ENCODE measurements around the gene MYH16. TPM values are rescaled to one million over a fixed set of nuclear protein-coding genes. Genes with fewer than 3 reads are reported as not detected.
"Not testable (repeated sequence)": the region's sequence is repeated elsewhere in the genome, so short reads cannot be mapped to it uniquely, and the experiment has no call there.

The MYH16 gene
- total and polyA plus RNA-seq, 10 donors, result not detected

- WGBS, 5 donors, result 94 to 96% (median 95%) methylated on average over 16 of the region's 16 CpGs
- no peaks in the 10 kb centered on the region for H3K27me3 ChIP-seq (replicated peaks in 1 of 7)
- no peak overlapping the region for H3K4me3 ChIP-seq
- peaks cover 2 to 100% (median 98%) of the 10 kb centered on the region in 6 donors for H3K36me3 ChIP-seq
- no peaks in the 10 kb centered on the region for H3K9me3 ChIP-seq
- H3K4me1 ChIP-seq, result no peaks in the 10 kb centered on the region
- intact Hi-C loops (cut with DNase I; ENCODE audit: low total_unique reads), result no loop called here
- H3K27ac ChIP-seq, result no peak overlapping the region
- no peak for DNase-seq
- no peak for TF ChIP-seq CTCF (IDR thresholded peaks at IDR 0.05 in 8 of 11, conservative IDR thresholded peaks at IDR 0.05 in 3 of 11)
- TF ChIP-seq POLR2A (IDR thresholded peaks at IDR 0.05), result no peak
- TF ChIP-seq POLR2AphosphoS5 (IDR thresholded peaks at IDR 0.05), result no peak
Measured at GRCh38 chr7:99357701-99358490, 85.3 kb downstream of the MYH16 start.

- intact Hi-C loops (cut with DNase I; ENCODE audit: low total_unique reads); H3K4me3 ChIP-seq; H3K27me3 ChIP-seq (replicated peaks in 1 of 7); H3K27ac ChIP-seq; H3K9me3 ChIP-seq; H3K4me1 ChIP-seq; DNase-seq: not testable (repeated sequence)
- H3K36me3 ChIP-seq, result peaks cover 2 to 100% (median 98%) of the 10 kb centered on the region in 6 donors
- TF ChIP-seq POLR2AphosphoS5 (IDR thresholded peaks at IDR 0.05), result peak in 1 of 3 donors; percentile 16
- WGBS, 5 donors, result 96 to 99% (median 97%) methylated on average over 15 of the region's 15 CpGs
Measured at GRCh38 chr7:99358521-99358920, 85.9 kb downstream of the MYH16 start.

- Histone ChIP-seq H3K9me3 (no peaks in the 10 kb centered on the region), H3K4me1 (no peaks in the 10 kb centered on the region), H3K4me3 (no peak overlapping the region), H3K27me3 (replicated peaks in 1 of 7) (no peaks in the 10 kb centered on the region), H3K27ac (no peak overlapping the region), H3K36me3 (peaks cover 2 to 100% (median 98%) of the 10 kb centered on the region in 6 donors)
- intact Hi-C loops (cut with DNase I; ENCODE audit: low total_unique reads), result no loop called here
- no peak for TF ChIP-seq CTCF (IDR thresholded peaks at IDR 0.05 in 8 of 11, conservative IDR thresholded peaks at IDR 0.05 in 3 of 11)
- peak in 1 of 3 donors; percentile 11 for TF ChIP-seq POLR2AphosphoS5 (IDR thresholded peaks at IDR 0.05)
- no peak for DNase-seq
- 91 to 95% (median 93%) methylated on average over 16 to 22 of the region's 22 CpGs for WGBS, 5 donors
Measured at GRCh38 chr7:99359465-99360154, 87.0 kb downstream of the MYH16 start.

Other genes starting within 250 kb of the MYH16 start
- 10 to 100 TPM; 19.1 to 29.0 (median 25.3) TPM for gene SMURF1, start 128.7 kb upstream of the MYH16 start, total RNA-seq
- 1 to 10 TPM; 2.5 to 4.9 (median 4.2) TPM for gene SMURF1, start 128.7 kb upstream of the MYH16 start, polyA plus RNA-seq
- gene KPNA7, start 64.7 kb upstream of the MYH16 start, total RNA-seq, result not detected
- not detected for gene KPNA7, start 64.7 kb upstream of the MYH16 start, polyA plus RNA-seq
- 100 to 1,000 TPM in 2 of 7 donors, 10 to 100 TPM in 5; 64.5 to 105 (median 91.6) TPM for gene ARPC1A, start 53.1 kb downstream of the MYH16 start, total RNA-seq
- 100 to 1,000 TPM in 1 of 3 donors, 10 to 100 TPM in 2; 65.5 to 124 (median 71.7) TPM for gene ARPC1A, start 53.1 kb downstream of the MYH16 start, polyA plus RNA-seq
- gene ARPC1B, start 101.9 kb downstream of the MYH16 start, total RNA-seq, result 100 to 1,000 TPM; 302 to 758 (median 363) TPM
- gene ARPC1B, start 101.9 kb downstream of the MYH16 start, polyA plus RNA-seq, result 100 to 1,000 TPM; 348 to 537 (median 472) TPM
- 10 to 100 TPM; 28.1 to 57.2 (median 52.8) TPM for gene PDAP1, start 135.8 kb downstream of the MYH16 start, total RNA-seq
- gene PDAP1, start 135.8 kb downstream of the MYH16 start, polyA plus RNA-seq, result 100 to 1,000 TPM in 2 of 3 donors, 10 to 100 TPM in 1; 83.4 to 117 (median 108) TPM
- gene BUD31, start 136.1 kb downstream of the MYH16 start, total RNA-seq, result 10 to 100 TPM; 48.4 to 72.7 (median 65.7) TPM
- 100 to 1,000 TPM in 2 of 3 donors, 10 to 100 TPM in 1; 98.7 to 124 (median 112) TPM for gene BUD31, start 136.1 kb downstream of the MYH16 start, polyA plus RNA-seq
- 10 to 100 TPM in 1 of 7 donors, 1 to 10 TPM in 6; 4.0 to 17.5 (median 7.5) TPM for gene PTCD1, start 166.0 kb downstream of the MYH16 start, total RNA-seq
- 1 to 10 TPM; 2.1 to 4.4 (median 3.2) TPM for gene PTCD1, start 166.0 kb downstream of the MYH16 start, polyA plus RNA-seq
- 10 to 100 TPM; 29.9 to 40.3 (median 35.1) TPM for gene CPSF4, start 166.1 kb downstream of the MYH16 start, total RNA-seq
- 10 to 100 TPM; 28.7 to 49.6 (median 46.7) TPM for gene CPSF4, start 166.1 kb downstream of the MYH16 start, polyA plus RNA-seq
- 100 to 1,000 TPM; 129 to 348 (median 166) TPM for gene ATP5MF, start 193.3 kb downstream of the MYH16 start, total RNA-seq
- gene ATP5MF, start 193.3 kb downstream of the MYH16 start, polyA plus RNA-seq, result 100 to 1,000 TPM; 689 to 920 (median 827) TPM
- gene ZNF789, start 200.1 kb downstream of the MYH16 start, total RNA-seq, result 10 to 100 TPM in 6 of 7 donors, 1 to 10 TPM in 1; 8.9 to 21.1 (median 13.6) TPM
- gene ZNF789, start 200.1 kb downstream of the MYH16 start, polyA plus RNA-seq, result 10 to 100 TPM; 10.7 to 22.5 (median 13.6) TPM
- 10 to 100 TPM; 46.3 to 96.2 (median 52.0) TPM for gene ZNF394, start 227.4 kb downstream of the MYH16 start, total RNA-seq
- gene ZNF394, start 227.4 kb downstream of the MYH16 start, polyA plus RNA-seq, result 10 to 100 TPM; 25.8 to 37.5 (median 32.3) TPM
- gene ZKSCAN5, start 231.8 kb downstream of the MYH16 start, total RNA-seq, result 10 to 100 TPM in 3 of 7 donors, 1 to 10 TPM in 4; 7.5 to 12.2 (median 9.2) TPM
- 1 to 10 TPM; 2.9 to 3.6 (median 3.0) TPM for gene ZKSCAN5, start 231.8 kb downstream of the MYH16 start, polyA plus RNA-seq